Ishikawa (cell line): ENCODE data around the gene EDN2.

Source experiments
- CEBPB ChIP-seq: IDR thresholded peaks from 2 replicates; pipeline ENCODE4 v1.6.1; 2012
- CREB1 ChIP-seq: IDR thresholded peaks from 2 replicates; pipeline ENCODE4 v1.6.1; 2012; ENCODE audit warnings: low read depth
- EGR1 ChIP-seq: IDR thresholded peaks from 2 replicates; pipeline ENCODE4 v1.6.1; 2012
- EP300 ChIP-seq: IDR thresholded peaks from 2 replicates; pipeline ENCODE4 v1.6.1; 2012; ENCODE audit warnings: borderline replicate concordance
- FOXM1 ChIP-seq: IDR thresholded peaks from 2 replicates; pipeline ENCODE4 v1.6.1; 2012; ENCODE audit warnings: low read depth, borderline replicate concordance
- NFIC ChIP-seq: IDR thresholded peaks from 2 replicates; pipeline ENCODE4 v1.6.1; 2012
- RAD21 ChIP-seq: IDR thresholded peaks from 2 replicates; pipeline ENCODE4 v1.6.1; 2012; ENCODE audit warnings: low read depth
- TAF1 ChIP-seq: IDR thresholded peaks from 2 replicates; pipeline ENCODE4 v1.6.1; 2012; ENCODE audit warnings: low read depth, mild to moderate bottlenecking
- TCF12 ChIP-seq: IDR thresholded peaks from 2 replicates; pipeline ENCODE4 v1.6.1; 2012; ENCODE audit warnings: low read depth
- USF1 ChIP-seq: IDR thresholded peaks from 2 replicates; pipeline ENCODE4 v1.6.1; 2012
- YY1 ChIP-seq: IDR thresholded peaks from 2 replicates; pipeline ENCODE4 v1.6.1; 2012; ENCODE audit warnings: low read depth
- ZBTB7A ChIP-seq: IDR thresholded peaks from 2 replicates; pipeline ENCODE4 v1.6.1; 2012; ENCODE audit warnings: low read depth
- TF ChIP-seq, protein P1 (sequence below): IDR thresholded peaks from 2 replicates; pipeline ENCODE4 v1.6.1; 2012
- TF ChIP-seq, protein P2 (sequence below): IDR thresholded peaks from 2 replicates; pipeline ENCODE4 v1.6.1; 2012; ENCODE audit warnings: low read depth, mild to moderate bottlenecking

- TF ChIP-seq USF1 (no peak), FOXM1 (no peak), YY1 (no peak), RAD21 (no peak), CREB1 (no peak), ZBTB7A (no peak; the same call in 1 of the 2 replicates), TCF12 (no peak), EP300 (no peak), EGR1 (no peak), CEBPB (no peak), NFIC (no peak), TAF1 (no peak)
- TF ChIP-seq, protein P1, sequence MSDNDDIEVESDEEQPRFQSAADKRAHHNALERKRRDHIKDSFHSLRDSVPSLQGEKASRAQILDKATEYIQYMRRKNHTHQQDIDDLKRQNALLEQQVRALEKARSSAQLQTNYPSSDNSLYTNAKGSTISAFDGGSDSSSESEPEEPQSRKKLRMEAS: no peak
- TF ChIP-seq, protein P2, sequence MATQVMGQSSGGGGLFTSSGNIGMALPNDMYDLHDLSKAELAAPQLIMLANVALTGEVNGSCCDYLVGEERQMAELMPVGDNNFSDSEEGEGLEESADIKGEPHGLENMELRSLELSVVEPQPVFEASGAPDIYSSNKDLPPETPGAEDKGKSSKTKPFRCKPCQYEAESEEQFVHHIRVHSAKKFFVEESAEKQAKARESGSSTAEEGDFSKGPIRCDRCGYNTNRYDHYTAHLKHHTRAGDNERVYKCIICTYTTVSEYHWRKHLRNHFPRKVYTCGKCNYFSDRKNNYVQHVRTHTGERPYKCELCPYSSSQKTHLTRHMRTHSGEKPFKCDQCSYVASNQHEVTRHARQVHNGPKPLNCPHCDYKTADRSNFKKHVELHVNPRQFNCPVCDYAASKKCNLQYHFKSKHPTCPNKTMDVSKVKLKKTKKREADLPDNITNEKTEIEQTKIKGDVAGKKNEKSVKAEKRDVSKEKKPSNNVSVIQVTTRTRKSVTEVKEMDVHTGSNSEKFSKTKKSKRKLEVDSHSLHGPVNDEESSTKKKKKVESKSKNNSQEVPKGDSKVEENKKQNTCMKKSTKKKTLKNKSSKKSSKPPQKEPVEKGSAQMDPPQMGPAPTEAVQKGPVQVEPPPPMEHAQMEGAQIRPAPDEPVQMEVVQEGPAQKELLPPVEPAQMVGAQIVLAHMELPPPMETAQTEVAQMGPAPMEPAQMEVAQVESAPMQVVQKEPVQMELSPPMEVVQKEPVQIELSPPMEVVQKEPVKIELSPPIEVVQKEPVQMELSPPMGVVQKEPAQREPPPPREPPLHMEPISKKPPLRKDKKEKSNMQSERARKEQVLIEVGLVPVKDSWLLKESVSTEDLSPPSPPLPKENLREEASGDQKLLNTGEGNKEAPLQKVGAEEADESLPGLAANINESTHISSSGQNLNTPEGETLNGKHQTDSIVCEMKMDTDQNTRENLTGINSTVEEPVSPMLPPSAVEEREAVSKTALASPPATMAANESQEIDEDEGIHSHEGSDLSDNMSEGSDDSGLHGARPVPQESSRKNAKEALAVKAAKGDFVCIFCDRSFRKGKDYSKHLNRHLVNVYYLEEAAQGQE: no peak
Observed at GRCh38 chr1:41515778-41516167, 31.3 kb upstream of the EDN2 start.
